ENCODE data around the gene KNDC1.

The KNDC1 gene

GRCh38 chr10:133266056-133266795 is 106.2 kb downstream of the KNDC1 start:
- no peak for DNase-seq

GRCh38 chr10:133267293-133267692 is 107.3 kb downstream of the KNDC1 start:
- no peak for DNase-seq

GRCh38 chr10:133267829-133268228 is 107.8 kb downstream of the KNDC1 start:
- DNase-seq, result no peak

- DNase-seq, result no peak
Measured at GRCh38 chr10:133268532-133268931, 108.5 kb downstream of the KNDC1 start.

- no peak for DNase-seq
Measured at GRCh38 chr10:133269367-133269766, 109.3 kb downstream of the KNDC1 start.

- DNase-seq, result no peak
Measured at GRCh38 chr10:133270204-133270603, 110.2 kb downstream of the KNDC1 start.

- no peak for DNase-seq
Measured at GRCh38 chr10:133270773-133271297, 110.8 kb downstream of the KNDC1 start.

GRCh38 chr10:133271521-133272300 is 111.7 kb downstream of the KNDC1 start:
- DNase-seq, result no peak

- DNase-seq, result no peak
Measured at GRCh38 chr10:133272301-133272963, 112.4 kb downstream of the KNDC1 start.

- DNase-seq, result no peak
Measured at GRCh38 chr10:133272964-133273420, 113.0 kb downstream of the KNDC1 start.

- DNase-seq, result no peak
Measured at GRCh38 chr10:133273534-133274143, 113.6 kb downstream of the KNDC1 start.

GRCh38 chr10:133274751-133275683 is 115.0 kb downstream of the KNDC1 start:
- DNase-seq, result no peak

GRCh38 chr10:133275684-133276092 is 115.7 kb downstream of the KNDC1 start:
- no peak for DNase-seq

Data from NCI-H2081 treated with DMSO at 0.1 percent for 48 hours (cell line).